ENCODE results near the gene LSM7. TPM values are rescaled to one million over a fixed set of nuclear protein-coding genes. Genes with fewer than 3 reads are reported as not detected.

LSM7 gene
- polyA plus RNA-seq, 3 donors: 98.6 to 312 (median 132) TPM

DNA sequence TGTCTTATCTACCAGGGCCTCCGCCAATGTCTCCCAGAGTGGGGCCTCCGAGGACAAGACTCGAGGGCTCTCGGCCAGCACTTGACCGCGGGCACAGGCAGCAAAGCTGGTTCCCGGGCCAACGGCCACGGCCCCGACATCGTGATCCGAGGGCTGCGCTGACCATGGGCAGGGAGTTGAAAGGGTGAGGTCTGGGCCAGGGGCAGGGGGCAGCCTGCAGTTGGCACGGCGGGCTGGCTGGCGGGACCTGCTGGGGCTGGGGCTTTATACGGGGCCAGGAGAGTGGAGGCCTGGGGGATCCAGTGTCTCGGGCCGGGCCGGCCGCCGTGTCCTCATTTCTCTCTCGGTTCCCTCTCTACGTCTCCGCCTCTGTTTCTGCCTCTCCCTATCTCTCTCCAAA lies 10.6 kb downstream of the LSM7 start:
- no peaks in the 10 kb centered on the region for H3K79me2 ChIP-seq (ENCODE audit: insufficient read depth, low read length)
- peaks cover 0 to 10% of the 10 kb centered on the region in 2 donors for H3K9me3 ChIP-seq (replicated peaks in 1 of 2; ENCODE audit: control insufficient read depth in 1 of 2, insufficient read depth in 1 of 2, low read length in 2 of 2)
- H3K4me2 ChIP-seq (replicated peaks; ENCODE audit: extremely low read depth, low read length, poor library complexity, severe bottlenecking): no peak overlapping the region
- H4K20me1 ChIP-seq (ENCODE audit: insufficient read depth, low read length): no peaks in the 10 kb centered on the region
- Mint-ChIP-seq H3K27me3 (ENCODE audit: low read depth in 3 of 3) (peaks cover 0 to 19% (median 10%) of the 10 kb centered on the region in 3 donors), H3K36me3 (peaks cover 5 to 26% of the 10 kb centered on the region in 2 donors), H3K9me3 (peaks cover 8 to 18% (median 15%) of the 10 kb centered on the region in 7 donors), H3K27ac (no peak overlapping the region), H3K4me3 (no peak overlapping the region), H3K4me1 (peaks cover 16% of the 10 kb centered on the region)
- peaks cover 15 to 21% of the 10 kb centered on the region in 2 donors for H3K4me1 ChIP-seq (ENCODE audit: control insufficient read depth in 1 of 2, insufficient read depth in 2 of 2, low read length in 2 of 2)
- H3K27me3 ChIP-seq (ENCODE audit: control insufficient read depth in 2 of 2, insufficient read depth in 2 of 2, low read length in 2 of 2): peaks cover 0 to 6% of the 10 kb centered on the region in 2 donors
- H3K4me3 ChIP-seq (replicated peaks in 1 of 3; ENCODE audit: low read depth in 2 of 3, low read length in 3 of 3): no peak overlapping the region
- TF ChIP-seq, protein P1, sequence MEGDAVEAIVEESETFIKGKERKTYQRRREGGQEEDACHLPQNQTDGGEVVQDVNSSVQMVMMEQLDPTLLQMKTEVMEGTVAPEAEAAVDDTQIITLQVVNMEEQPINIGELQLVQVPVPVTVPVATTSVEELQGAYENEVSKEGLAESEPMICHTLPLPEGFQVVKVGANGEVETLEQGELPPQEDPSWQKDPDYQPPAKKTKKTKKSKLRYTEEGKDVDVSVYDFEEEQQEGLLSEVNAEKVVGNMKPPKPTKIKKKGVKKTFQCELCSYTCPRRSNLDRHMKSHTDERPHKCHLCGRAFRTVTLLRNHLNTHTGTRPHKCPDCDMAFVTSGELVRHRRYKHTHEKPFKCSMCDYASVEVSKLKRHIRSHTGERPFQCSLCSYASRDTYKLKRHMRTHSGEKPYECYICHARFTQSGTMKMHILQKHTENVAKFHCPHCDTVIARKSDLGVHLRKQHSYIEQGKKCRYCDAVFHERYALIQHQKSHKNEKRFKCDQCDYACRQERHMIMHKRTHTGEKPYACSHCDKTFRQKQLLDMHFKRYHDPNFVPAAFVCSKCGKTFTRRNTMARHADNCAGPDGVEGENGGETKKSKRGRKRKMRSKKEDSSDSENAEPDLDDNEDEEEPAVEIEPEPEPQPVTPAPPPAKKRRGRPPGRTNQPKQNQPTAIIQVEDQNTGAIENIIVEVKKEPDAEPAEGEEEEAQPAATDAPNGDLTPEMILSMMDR (IDR thresholded peaks at IDR 0.05): no peak
- intact Hi-C loops (cut with micrococcal nuclease): loop anchor here (5.0 kb wide), 3 partner anchors 40 to 165 kb away; partner anchors contain the start of genes AP3D1 (in 2 of the 2), PLEKHJ1 (in 1 of the 2) and SF3A2 (in 1 of the 2)
- H3K36me3 ChIP-seq (replicated peaks in 1 of 2; ENCODE audit: control insufficient read depth in 1 of 2, insufficient read depth in 2 of 2, low read length in 2 of 2): peaks cover 11 to 13% of the 10 kb centered on the region in 2 donors
- no peak overlapping the region for H2AFZ ChIP-seq (ENCODE audit: insufficient read depth, low read depth, low read length, poor library complexity, severe bottlenecking)
- no peak for DNase-seq
- H3K9ac ChIP-seq (ENCODE audit: insufficient read depth, low read length, poor library complexity, severe bottlenecking): no peak overlapping the region
- 98% methylated on average over 15 of the region's 25 CpGs for WGBS (ENCODE audit: insufficient coverage)
- no peak overlapping the region for H3K27ac ChIP-seq (ENCODE audit: low read depth in 1 of 2, low read length in 2 of 2)

DNA sequence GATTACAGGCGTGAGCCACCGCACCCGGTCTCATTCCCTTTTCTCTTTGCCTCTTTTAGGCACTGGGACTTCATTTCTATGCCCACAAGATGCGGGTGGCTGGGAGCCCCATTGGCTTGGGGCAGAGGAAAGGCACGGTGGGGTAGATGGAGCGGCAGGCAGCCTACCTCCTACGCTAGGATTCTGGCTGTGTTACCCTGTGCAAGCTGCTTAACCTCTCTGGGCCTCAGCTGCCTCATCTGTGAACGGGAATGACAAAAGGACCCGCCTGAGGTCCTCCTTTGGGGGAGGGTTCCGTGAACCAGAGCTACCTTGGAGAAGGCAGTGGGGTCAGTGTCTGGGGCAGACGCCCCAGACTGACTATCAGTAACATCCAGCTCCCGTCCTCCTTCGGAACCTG lies 11.1 kb downstream of the LSM7 start:
- H3K4me1 ChIP-seq (ENCODE audit: control insufficient read depth in 1 of 2, insufficient read depth in 2 of 2, low read length in 2 of 2): peaks cover 15 to 21% of the 10 kb centered on the region in 2 donors

More for the DNA sequence above, 11.1 kb downstream of the LSM7 start:
- Histone ChIP-seq H3K9ac (ENCODE audit: insufficient read depth, low read length, poor library complexity, severe bottlenecking) (no peak overlapping the region), H3K9me3 (replicated peaks in 1 of 2; ENCODE audit: control insufficient read depth in 1 of 2, insufficient read depth in 1 of 2, low read length in 2 of 2) (peaks cover 0 to 10% of the 10 kb centered on the region in 2 donors), H4K20me1 (ENCODE audit: insufficient read depth, low read length) (no peaks in the 10 kb centered on the region), H3K36me3 (replicated peaks in 1 of 2; ENCODE audit: control insufficient read depth in 1 of 2, insufficient read depth in 2 of 2, low read length in 2 of 2) (peaks cover 8 to 11% of the 10 kb centered on the region in 2 donors), H3K27me3 (ENCODE audit: control insufficient read depth in 2 of 2, insufficient read depth in 2 of 2, low read length in 2 of 2) (peaks cover 0 to 11% of the 10 kb centered on the region in 2 donors), H3K4me2 (replicated peaks; ENCODE audit: extremely low read depth, low read length, poor library complexity, severe bottlenecking) (no peak overlapping the region), H3K79me2 (ENCODE audit: insufficient read depth, low read length) (no peaks in the 10 kb centered on the region), H3K4me3 (replicated peaks in 1 of 3; ENCODE audit: low read depth in 2 of 3, low read length in 3 of 3) (no peak overlapping the region), H3K27ac (ENCODE audit: low read depth in 1 of 2, low read length in 2 of 2) (no peak overlapping the region), H2AFZ (ENCODE audit: insufficient read depth, low read depth, low read length, poor library complexity, severe bottlenecking) (no peak overlapping the region)
- Mint-ChIP-seq H3K27me3 (ENCODE audit: low read depth in 3 of 3) (peaks cover under 1 to 23% (median 15%) of the 10 kb centered on the region in 3 donors), H3K9me3 (peaks cover 8 to 18% (median 15%) of the 10 kb centered on the region in 7 donors), H3K4me3 (no peak overlapping the region), H3K36me3 (peaks cover 3 to 22% of the 10 kb centered on the region in 2 donors), H3K27ac (no peak overlapping the region), H3K4me1 (peaks cover 16% of the 10 kb centered on the region)
- DNase-seq: no peak
- 98% methylated on average over 12 of the region's 13 CpGs for WGBS (ENCODE audit: insufficient coverage)
- intact Hi-C loops (cut with micrococcal nuclease): loop anchor here (5.0 kb wide), 3 partner anchors 40 to 165 kb away; partner anchors contain the start of genes AP3D1 (in 2 of the 2), PLEKHJ1 (in 1 of the 2) and SF3A2 (in 1 of the 2)
- TF ChIP-seq, protein P1 (IDR thresholded peaks at IDR 0.05): no peak

Data from CD14-positive monocyte (primary cell).